Measurements from ENCODE around the gene POMGNT1.

DNA sequence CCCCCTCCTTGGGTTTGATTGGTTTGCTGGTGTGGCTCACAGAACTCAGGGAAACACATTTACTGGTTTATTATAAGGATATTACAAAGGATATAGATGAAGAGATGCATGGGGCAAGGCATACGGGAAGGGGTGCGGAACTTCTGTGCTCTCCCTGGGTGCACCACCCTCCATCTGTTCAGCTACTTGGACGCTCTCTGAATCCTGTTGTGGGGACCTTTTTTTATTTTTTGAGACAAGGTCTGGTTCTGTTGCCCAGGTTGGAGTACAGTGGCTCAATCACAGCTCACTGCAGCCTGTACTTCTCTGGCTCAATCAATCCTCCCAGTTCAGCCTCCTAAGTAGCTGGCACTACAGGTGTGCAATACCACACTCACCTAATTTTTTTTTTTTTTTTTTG is 12.3 kb upstream of the POMGNT1 start:
- TF ChIP-seq ZNF281 (CRISPR knock-in tag; IDR thresholded peaks at IDR 0.05; ENCODE audit: borderline replicate concordance) (no peak), NR1H2 (CRISPR knock-in tag; IDR thresholded peaks at IDR 0.05; ENCODE audit: borderline replicate concordance, low read depth) (no peak), ZNF841 (CRISPR knock-in tag; IDR thresholded peaks at IDR 0.05; ENCODE audit: borderline replicate concordance) (no peak), ZBTB20 (CRISPR knock-in tag; IDR thresholded peaks at IDR 0.05; ENCODE audit: borderline replicate concordance, low read depth) (no peak), TRIM24 (CRISPR knock-in tag; IDR thresholded peaks at IDR 0.05) (no peak), ATF2 (CRISPR knock-in tag; IDR thresholded peaks at IDR 0.05) (no peak), NR3C1 (CRISPR knock-in tag; IDR thresholded peaks at IDR 0.05) (no peak), HNRNPK (IDR thresholded peaks at IDR 0.05; ENCODE audit: low read depth, low read length, poor library complexity, severe bottlenecking) (no peak), RELA (CRISPR knock-in tag; IDR thresholded peaks at IDR 0.05) (no peak), RAD21 (CRISPR knock-in tag; IDR thresholded peaks at IDR 0.05) (no peak), ZNF256 (CRISPR knock-in tag; conservative IDR thresholded peaks at IDR 0.05) (no peak), FOXK1 (CRISPR knock-in tag; IDR thresholded peaks at IDR 0.05; ENCODE audit: borderline replicate concordance, low read depth) (no peak), ZXDC (CRISPR knock-in tag; IDR thresholded peaks at IDR 0.05) (no peak)
- TF ChIP-seq, protein P1, sequence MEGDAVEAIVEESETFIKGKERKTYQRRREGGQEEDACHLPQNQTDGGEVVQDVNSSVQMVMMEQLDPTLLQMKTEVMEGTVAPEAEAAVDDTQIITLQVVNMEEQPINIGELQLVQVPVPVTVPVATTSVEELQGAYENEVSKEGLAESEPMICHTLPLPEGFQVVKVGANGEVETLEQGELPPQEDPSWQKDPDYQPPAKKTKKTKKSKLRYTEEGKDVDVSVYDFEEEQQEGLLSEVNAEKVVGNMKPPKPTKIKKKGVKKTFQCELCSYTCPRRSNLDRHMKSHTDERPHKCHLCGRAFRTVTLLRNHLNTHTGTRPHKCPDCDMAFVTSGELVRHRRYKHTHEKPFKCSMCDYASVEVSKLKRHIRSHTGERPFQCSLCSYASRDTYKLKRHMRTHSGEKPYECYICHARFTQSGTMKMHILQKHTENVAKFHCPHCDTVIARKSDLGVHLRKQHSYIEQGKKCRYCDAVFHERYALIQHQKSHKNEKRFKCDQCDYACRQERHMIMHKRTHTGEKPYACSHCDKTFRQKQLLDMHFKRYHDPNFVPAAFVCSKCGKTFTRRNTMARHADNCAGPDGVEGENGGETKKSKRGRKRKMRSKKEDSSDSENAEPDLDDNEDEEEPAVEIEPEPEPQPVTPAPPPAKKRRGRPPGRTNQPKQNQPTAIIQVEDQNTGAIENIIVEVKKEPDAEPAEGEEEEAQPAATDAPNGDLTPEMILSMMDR (CRISPR knock-in tag; IDR thresholded peaks at IDR 0.05) = no peak

Data from HepG2 (cell line).